Suprapubic skin (tissue), 4 donors: Measurements from ENCODE around the gene MYH10.

Experiments
- EP300 ChIP-seq: sonication (generic); formaldehyde crosslinking; IDR thresholded peaks from one replicate; pipeline ENCODE4 v1.6.1; 2017; ENCODE audit warnings: antibody characterized with exemption
- POLR2A ChIP-seq, 2 donors: fragments of 450-650 bp; IDR thresholded peaks; one replicate each; pipeline ENCODE4 v1.6.1; 2017; ENCODE audit warnings: antibody characterized with exemption in 2 of 2, mild to moderate bottlenecking in 2 of 2, moderate library complexity in 2 of 2
- POLR2AphosphoS5 ChIP-seq, 3 donors: sonication (generic); formaldehyde crosslinking; IDR thresholded peaks; one replicate each; pipeline ENCODE4 v1.6.1; 2017; ENCODE audit warnings: antibody characterized with exemption in 3 of 3
- TF ChIP-seq, protein P1 (sequence below), 2 donors: fragments of 200-600 bp in 1 of 2; fragments of 450-650 bp in 1 of 2; sonication (generic) in 1 of 2; IDR thresholded peaks; one replicate each; pipeline ENCODE4 v1.5.1; 2016 to 2019; ENCODE audit warnings: antibody characterized with exemption in 2 of 2, mild to moderate bottlenecking in 1 of 2, moderate library complexity in 1 of 2

DNA sequence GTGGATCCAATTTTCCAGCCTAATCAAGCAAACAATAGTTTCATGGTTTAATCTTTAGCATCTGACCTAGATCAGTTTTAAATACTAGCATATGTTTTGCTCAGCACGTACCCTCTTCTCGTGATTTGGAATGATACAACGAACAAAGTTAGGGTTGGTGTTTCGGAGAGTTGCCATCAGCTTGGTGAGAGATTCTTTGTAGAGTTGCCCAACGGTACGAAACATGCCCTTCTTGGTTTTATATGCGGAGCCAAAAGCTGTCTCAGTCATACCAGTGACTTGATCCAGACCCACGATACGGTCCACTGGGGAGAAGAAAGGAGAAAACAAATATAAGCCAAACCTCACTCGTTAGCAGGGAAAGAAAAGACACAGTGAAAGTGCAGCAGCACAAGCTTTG lies 109.5 kb downstream of the MYH10 start:
- TF ChIP-seq POLR2A (IDR thresholded peaks at IDR 0.05) (no peak), POLR2AphosphoS5 (IDR thresholded peaks at IDR 0.05) (no peak), EP300 (no peak)
- TF ChIP-seq, protein P1, sequence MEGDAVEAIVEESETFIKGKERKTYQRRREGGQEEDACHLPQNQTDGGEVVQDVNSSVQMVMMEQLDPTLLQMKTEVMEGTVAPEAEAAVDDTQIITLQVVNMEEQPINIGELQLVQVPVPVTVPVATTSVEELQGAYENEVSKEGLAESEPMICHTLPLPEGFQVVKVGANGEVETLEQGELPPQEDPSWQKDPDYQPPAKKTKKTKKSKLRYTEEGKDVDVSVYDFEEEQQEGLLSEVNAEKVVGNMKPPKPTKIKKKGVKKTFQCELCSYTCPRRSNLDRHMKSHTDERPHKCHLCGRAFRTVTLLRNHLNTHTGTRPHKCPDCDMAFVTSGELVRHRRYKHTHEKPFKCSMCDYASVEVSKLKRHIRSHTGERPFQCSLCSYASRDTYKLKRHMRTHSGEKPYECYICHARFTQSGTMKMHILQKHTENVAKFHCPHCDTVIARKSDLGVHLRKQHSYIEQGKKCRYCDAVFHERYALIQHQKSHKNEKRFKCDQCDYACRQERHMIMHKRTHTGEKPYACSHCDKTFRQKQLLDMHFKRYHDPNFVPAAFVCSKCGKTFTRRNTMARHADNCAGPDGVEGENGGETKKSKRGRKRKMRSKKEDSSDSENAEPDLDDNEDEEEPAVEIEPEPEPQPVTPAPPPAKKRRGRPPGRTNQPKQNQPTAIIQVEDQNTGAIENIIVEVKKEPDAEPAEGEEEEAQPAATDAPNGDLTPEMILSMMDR (IDR thresholded peaks at IDR 0.05): no peak
